SK-N-SH (cell line): Measurements from ENCODE around the gene RUVBL1. TPM values are rescaled to one million over a fixed set of nuclear protein-coding genes. Genes with fewer than 3 reads are reported as not detected.

ENCODE experiments used
- CTCF ChIA-PET: fragments of 300-600, 350-600 bp; formaldehyde crosslinking; extraction: SDS; loops from one replicate; lab custom pipeline; 2021; lab: Yijun Ruan, JAX
- POLR2A ChIA-PET: fragments of 350-600 bp; sonication (Branson Sonifier 250); formaldehyde crosslinking; extraction: SDS; loops from one replicate; lab custom pipeline; 2020; ENCODE audit warnings: antibody characterized with exemption, inconsistent platforms; lab: Yijun Ruan, JAX
- DNase-seq: peaks from one replicate; pipeline ENCODE4 v3.0.0; 2012
- H2AFZ ChIP-seq: fragments of 200-600 bp; sonication (generic); 2 replicates; pipeline ENCODE4 v1.8.1; 2016; ENCODE audit warnings: antibody characterized with exemption, mild to moderate bottlenecking, low read depth
- H3F3A ChIP-seq: fragments of 200-600 bp; sonication (generic); replicated peaks from 2 replicates; pipeline ENCODE3; 2016; ENCODE audit warnings: antibody characterized with exemption, mild to moderate bottlenecking; ENCODE audit not compliant: insufficient read depth
- H3K27ac ChIP-seq, 2 experiments: fragments of 200-500 bp in 1 of 2; fragments of 200-600 bp in 1 of 2; sonication (Bioruptor generic) in 1 of 2; sonication (generic), shearing (Covaris generic) in 1 of 2; 2 replicates each; pipeline versions ENCODE4 v1.5.1 to v1.6.1; 2014 to 2016; ENCODE audit warnings: low read depth in 2 of 2, inconsistent platforms in 1 of 2, low read length in 1 of 2, mild to moderate bottlenecking in 1 of 2, mixed read lengths in 1 of 2
- H3K27me3 ChIP-seq: fragments of 200-600 bp; sonication (generic), shearing (Covaris generic); 2 replicates; pipeline ENCODE4 v1.6.1; 2016; ENCODE audit warnings: mixed run types; ENCODE audit not compliant: insufficient read depth
- H3K36me3 ChIP-seq, 2 experiments: fragments of 200-500 bp in 1 of 2; fragments of 200-600 bp in 1 of 2; sonication (Bioruptor generic) in 1 of 2; sonication (generic) in 1 of 2; replicated peaks in 1 of 2; 2 replicates each; pipeline versions ENCODE3 to v1.5.1; 2014 to 2016; ENCODE audit warnings: low read length in 1 of 2, mild to moderate bottlenecking in 1 of 2; ENCODE audit not compliant: insufficient read depth in 2 of 2, control insufficient read depth in 1 of 2
- H3K4me1 ChIP-seq, 2 experiments: fragments of 200-500 bp in 1 of 2; fragments of 200-600 bp in 1 of 2; sonication (Bioruptor generic) in 1 of 2; sonication (generic), shearing (Covaris generic) in 1 of 2; 2 replicates each; pipeline versions ENCODE4 v1.5.1 to v1.6.1; 2014 to 2016; ENCODE audit warnings: low read depth in 1 of 2, low read length in 1 of 2, mixed run types in 1 of 2; ENCODE audit not compliant: insufficient read depth in 2 of 2, control insufficient read depth in 1 of 2
- H3K4me2 ChIP-seq: fragments of 200-600 bp; sonication (generic), shearing (Covaris generic); 2 replicates; pipeline ENCODE4 v1.6.1; 2017; ENCODE audit warnings: mixed run types
- H3K4me3 ChIP-seq, 2 experiments: fragments of 200-500 bp in 1 of 2; fragments of 200-600 bp in 1 of 2; sonication (Bioruptor generic) in 1 of 2; sonication (generic), shearing (Covaris generic) in 1 of 2; 2 replicates each; pipeline versions ENCODE4 v1.5.1 to v1.8.1; 2014 to 2016; ENCODE audit warnings: low read depth in 2 of 2, inconsistent platforms in 1 of 2, low read length in 1 of 2, mild to moderate bottlenecking in 1 of 2, mixed read lengths in 1 of 2, moderate library complexity in 1 of 2
- H3K79me2 ChIP-seq: fragments of 200-600 bp; sonication (generic); 2 replicates; pipeline ENCODE4 v1.8.1; 2017; ENCODE audit warnings: mild to moderate bottlenecking; ENCODE audit not compliant: insufficient read depth
- H3K9ac ChIP-seq: fragments of 200-600 bp; sonication (generic); 2 replicates; pipeline ENCODE4 v1.6.1; 2017; ENCODE audit warnings: mixed run types
- H3K9me2 ChIP-seq: fragments of 200-600 bp; sonication (generic); 2 replicates; pipeline ENCODE4 v1.6.1; 2017; ENCODE audit warnings: mixed run types
- H3K9me3 ChIP-seq: fragments of 200-600 bp; sonication (generic); 2 replicates; pipeline ENCODE4 v1.6.1; 2017; ENCODE audit warnings: mixed run types, mild to moderate bottlenecking, moderate library complexity
- H4K20me1 ChIP-seq: fragments of 200-600 bp; sonication (generic); 2 replicates; pipeline ENCODE4 v1.6.1; 2017; ENCODE audit warnings: mild to moderate bottlenecking, mixed run types; ENCODE audit not compliant: insufficient read depth
- FOSL2 ChIP-seq: IDR thresholded peaks from 2 replicates; pipeline ENCODE4 v1.4.0; 2012; ENCODE audit warnings: low read depth, mild to moderate bottlenecking, moderate library complexity, borderline replicate concordance
- FOXJ3 ChIP-seq: sonication (generic); formaldehyde crosslinking; IDR thresholded peaks from 2 replicates; pipeline ENCODE4 v1.5.1; 2020; ENCODE audit warnings: mild to moderate bottlenecking, missing genetic modification reagents
- FOXM1 ChIP-seq: IDR thresholded peaks from 2 replicates; pipeline ENCODE4 v1.4.0; 2012; ENCODE audit warnings: low read depth, mild to moderate bottlenecking
- GABPA ChIP-seq: IDR thresholded peaks from 2 replicates; pipeline ENCODE4 v1.4.0; 2012; ENCODE audit warnings: low read depth, mild to moderate bottlenecking
- GATA2 ChIP-seq: sonication (generic); formaldehyde crosslinking; IDR thresholded peaks from 2 replicates; pipeline ENCODE4 v1.5.0; 2020; ENCODE audit warnings: mild to moderate bottlenecking, missing genetic modification reagents
- MXI1 ChIP-seq: IDR thresholded peaks from 2 replicates; pipeline ENCODE4 v1.6.1; 2012; ENCODE audit warnings: mild to moderate bottlenecking, low read depth, low read length, improper control_type of control experiment
- POLR2AphosphoS5 ChIP-seq: IDR thresholded peaks from 2 replicates; pipeline ENCODE4 v1.6.1; 2012; ENCODE audit warnings: low read depth, low read length
- RFX5 ChIP-seq: IDR thresholded peaks from 2 replicates; pipeline ENCODE4 v1.6.1; 2012; ENCODE audit warnings: mild to moderate bottlenecking, improper control_type of control experiment, low read length
- RXRA ChIP-seq: IDR thresholded peaks from 2 replicates; pipeline ENCODE4 v1.4.0; 2012; ENCODE audit warnings: low read depth, mild to moderate bottlenecking, borderline replicate concordance
- TCF12 ChIP-seq: IDR thresholded peaks from 2 replicates; pipeline ENCODE4 v1.4.0; 2012
- USF1 ChIP-seq: IDR thresholded peaks from 2 replicates; pipeline ENCODE4 v1.4.0; 2012; ENCODE audit warnings: low read depth, borderline replicate concordance
- ZBTB33 ChIP-seq: IDR thresholded peaks from 2 replicates; pipeline ENCODE4 v1.4.0; 2012; ENCODE audit warnings: low read depth, borderline replicate concordance
- WGBS: methylation state at CpG from one replicate; pipeline ENCODE4 v1.1.6; 2017; ENCODE audit warnings: low lambda C conversion rate; 5-methylcytosine and 5-hydroxymethylcytosine counted together
- polyA plus RNA-seq, 3 experiments: library from polyadenylated mRNA; depleted of rRNA; stranded (reverse); fragments of >200 nt; gene quantifications; 2 replicates each; pipeline ENCODE4 v1.2.3, GENCODE V29; 2012

Gene RUVBL1
- polyA plus RNA-seq, 1 of the 3 experiments (the other 2 are of a cell fraction): 140 TPM

DNA sequence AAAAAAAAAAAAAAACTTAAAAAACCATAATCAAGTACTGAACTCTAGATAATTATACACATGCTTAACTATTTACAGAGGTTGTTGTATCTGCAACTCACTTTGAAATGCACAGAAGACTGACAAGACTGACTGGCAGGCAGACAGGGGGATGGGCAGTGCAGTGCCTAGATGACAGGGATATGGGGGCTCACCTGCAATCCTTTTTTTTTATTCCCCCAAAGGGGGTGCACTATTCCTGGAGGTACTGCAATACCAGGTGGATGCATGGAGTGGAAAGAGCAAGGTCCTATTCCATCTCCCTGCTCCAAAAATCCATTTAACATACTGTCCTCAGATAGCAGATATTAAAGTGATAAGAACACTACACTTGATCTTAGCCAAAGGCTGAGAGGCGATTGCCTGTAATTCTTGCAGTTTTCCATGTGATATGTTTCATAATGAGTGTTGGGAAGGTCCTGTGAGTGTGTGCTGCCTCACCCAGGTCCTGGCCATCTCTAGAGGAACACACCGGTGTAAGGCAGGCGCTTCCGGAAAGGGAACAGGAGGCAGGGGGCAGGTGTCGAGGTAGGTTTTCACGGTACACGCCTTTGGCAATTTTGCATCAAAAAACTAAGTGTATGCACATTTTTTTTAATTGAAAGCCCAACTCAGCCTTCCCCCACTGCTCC is 48.6 kb downstream of the RUVBL1 start:
- TF ChIP-seq FOXJ3 (CRISPR knock-in tag) (no peak), TCF12 (no peak)
- Histone ChIP-seq H4K20me1 (peaks cover 62% of the 10 kb centered on the region), H3K27me3 (no peaks in the 10 kb centered on the region), H3F3A (peaks cover 24% of the 10 kb centered on the region), H3K9me2 (no peaks in the 10 kb centered on the region), H3K36me3 (peaks cover 8 to 66% of the 10 kb centered on the region in 2 experiments), H3K4me1 (peaks cover 4 to 21% of the 10 kb centered on the region in 2 experiments; a peak in 3 of 4 replicates), H3K27ac (no peak overlapping the region), H3K79me2 (peaks cover 12% of the 10 kb centered on the region), H3K4me2 (no peak overlapping the region), H3K9ac (no peak overlapping the region), H2AFZ (no peak overlapping the region), H3K9me3 (no peaks in the 10 kb centered on the region), H3K4me3 (no peak overlapping the region)
- WGBS: 92% methylated on average over 7 of the region's 7 CpGs
- no peak for DNase-seq
- ChIA-PET POLR2A (no interaction called here), CTCF (no interaction called here)

- 93% methylated on average over 2 of the region's 2 CpGs for WGBS
- CTCF ChIA-PET: interaction anchor here (0.9 to 1.4 kb wide), 2 partner anchors 22 to 60 kb away, joined by 5 to 6 read pairs; no protein-coding TSS in a partner anchor
Measured at GRCh38 chr3:128073807-128074206, 49.8 kb downstream of the RUVBL1 start.

GRCh38 chr3:128073185-128073725 is 50.4 kb downstream of the RUVBL1 start:
- POLR2A ChIA-PET: interaction anchor here (0.7 to 1.5 kb wide), 3 partner anchors 9 to 10 kb away, joined by 3 to 5 read pairs (median 3); no protein-coding TSS in a partner anchor

More at GRCh38 chr3:128073807-128074206, 49.8 kb downstream of the RUVBL1 start:
- H3K4me2 ChIP-seq: no peak overlapping the region
- H3K36me3 ChIP-seq: peaks cover 19 to 73% of the 10 kb centered on the region in 2 experiments
- TF ChIP-seq USF1: no peak
- no peak for TF ChIP-seq FOXM1
- TF ChIP-seq RFX5: no peak
- TF ChIP-seq MXI1: no peak
- TF ChIP-seq POLR2AphosphoS5: no peak
- no peak for TF ChIP-seq FOXJ3 (CRISPR knock-in tag)
- TF ChIP-seq RXRA: no peak
- no peak for TF ChIP-seq FOSL2
- no peak for TF ChIP-seq GABPA
- no peak for TF ChIP-seq GATA2 (CRISPR knock-in tag)
- H3K9me2 ChIP-seq: no peaks in the 10 kb centered on the region
- H2AFZ ChIP-seq: no peak overlapping the region
- H3F3A ChIP-seq: peaks cover 31% of the 10 kb centered on the region
- peaks cover 22% of the 10 kb centered on the region for H3K79me2 ChIP-seq
- H3K9me3 ChIP-seq: no peaks in the 10 kb centered on the region
- DNase-seq: no peak
- H3K27ac ChIP-seq: peak overlapping the region in 1 of 2 experiments; percentile 27; a peak in 2 of 4 replicates
- no peak overlapping the region for H3K4me3 ChIP-seq
- no peak overlapping the region for H3K9ac ChIP-seq
- H3K27me3 ChIP-seq: no peaks in the 10 kb centered on the region
- POLR2A ChIA-PET: interaction anchor here (0.8 to 1.5 kb wide), 2 partner anchors 9 to 10 kb away, joined by 3 to 5 read pairs; no protein-coding TSS in a partner anchor
- peaks cover 0 to 21% of the 10 kb centered on the region in 2 experiments; a peak in 1 of 4 replicates for H3K4me1 ChIP-seq
- peaks cover 62% of the 10 kb centered on the region for H4K20me1 ChIP-seq

More at GRCh38 chr3:128073185-128073725, 50.4 kb downstream of the RUVBL1 start:
- Histone ChIP-seq H2AFZ (no peak overlapping the region), H3K4me2 (no peak overlapping the region), H3K9ac (no peak overlapping the region), H3K36me3 (peaks cover 25 to 73% of the 10 kb centered on the region in 2 experiments), H4K20me1 (peaks cover 68% of the 10 kb centered on the region), H3K27me3 (no peaks in the 10 kb centered on the region), H3F3A (peaks cover 34% of the 10 kb centered on the region), H3K27ac (peak overlapping the region in 1 of 2 experiments; percentile 27; a peak in 1 of 4 replicates), H3K4me3 (no peak overlapping the region), H3K4me1 (peaks cover 0 to 21% of the 10 kb centered on the region in 2 experiments; a peak in 1 of 4 replicates), H3K9me3 (no peaks in the 10 kb centered on the region), H3K9me2 (no peaks in the 10 kb centered on the region), H3K79me2 (peaks cover 27% of the 10 kb centered on the region)
- CTCF ChIA-PET: interaction anchor here (0.9 to 1.4 kb wide), 3 partner anchors 17 to 60 kb away, joined by 3 to 6 read pairs (median 5); no protein-coding TSS in a partner anchor
- DNase-seq: no peak
- 84% methylated on average over 5 of the region's 6 CpGs for WGBS
- TF ChIP-seq ZBTB33: no peak
- TF ChIP-seq MXI1: no peak
- TF ChIP-seq RXRA: no peak
